SU-DHL-6 (cell line): ENCODE data around the gene ATRN.

Experiments
- CTCF ChIP-seq: fragments of 200-600 bp; sonication (generic); IDR thresholded peaks from one replicate; pipeline ENCODE4 v1.5.1; 2017; ENCODE audit warnings: antibody characterized with exemption, mild to moderate bottlenecking, low read length, moderate library complexity; ENCODE audit not compliant: insufficient read depth, poor library complexity, severe bottlenecking
- EZH2phosphoT487 ChIP-seq: fragments of 200-600 bp; sonication (generic), shearing (Covaris generic); conservative IDR thresholded peaks from 2 replicates; pipeline ENCODE4 v1.6.1; 2018; ENCODE audit warnings: mild to moderate bottlenecking, antibody characterized with exemption, low read length, moderate library complexity, mixed read lengths

- TF ChIP-seq CTCF (no peak), EZH2phosphoT487 (no peak)
Measured at GRCh38 chr20:3473324-3473723, 2.5 kb downstream of the ATRN start.
